Astrocyte of the spinal cord (primary cell): Measurements from ENCODE around the gene AGAP1.

Experiments
- DNase-seq: peaks from one replicate; pipeline ENCODE4 v3.0.0; 2011; ENCODE audit warnings: low read depth, low spot score
- H3K4me3 ChIP-seq: 2 replicates; pipeline ENCODE4 v1.5.1; 2011; ENCODE audit warnings: low read depth, mild to moderate bottlenecking, low read length, moderate library complexity
- in situ Hi-C: cut with HindIII; loops from 2 replicates; pipeline ENCODE4 v1.10.0; 2017; ENCODE audit warnings: low sequenced_read_pairs
- TF ChIP-seq, protein P1 (sequence below): IDR thresholded peaks from 2 replicates; pipeline ENCODE4 v1.5.1; 2012; ENCODE audit warnings: low read depth, mild to moderate bottlenecking, low read length, inconsistent platforms

Gene AGAP1

DNA sequence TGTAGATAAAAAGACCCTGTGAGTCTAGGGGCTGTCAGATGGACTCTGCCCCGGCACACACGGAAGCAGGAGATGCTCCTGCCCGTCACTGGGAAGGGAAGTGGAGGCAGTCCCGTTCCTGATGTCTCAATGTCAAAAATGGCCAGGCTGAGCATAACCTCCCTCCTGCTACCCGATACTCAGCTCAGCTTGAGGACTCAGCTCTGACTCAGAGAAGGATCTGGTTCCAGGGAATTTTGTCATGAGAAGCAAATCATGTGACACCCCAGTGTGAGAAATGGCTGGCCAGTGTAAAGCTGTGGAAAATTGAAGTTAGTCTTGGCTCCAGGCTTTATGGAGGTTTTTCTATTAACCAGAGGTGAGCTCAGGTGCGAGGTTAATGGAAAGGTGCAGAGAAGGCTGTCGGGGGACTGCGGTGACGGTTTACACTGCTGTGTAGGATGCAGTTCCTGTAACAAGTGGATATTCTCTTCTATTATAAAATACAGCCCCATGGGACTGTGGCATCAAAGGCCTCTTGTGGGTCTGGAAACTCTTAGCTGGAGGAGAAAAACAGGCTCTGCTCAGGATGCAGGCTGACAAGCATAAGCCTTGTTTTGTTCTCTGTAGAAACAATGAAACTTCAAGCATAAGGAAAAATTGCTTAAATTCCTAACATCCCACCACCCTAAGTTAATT, 24.7 kb upstream of the AGAP1 start:
- DNase-seq: peak; percentile 83
- TF ChIP-seq, protein P1, sequence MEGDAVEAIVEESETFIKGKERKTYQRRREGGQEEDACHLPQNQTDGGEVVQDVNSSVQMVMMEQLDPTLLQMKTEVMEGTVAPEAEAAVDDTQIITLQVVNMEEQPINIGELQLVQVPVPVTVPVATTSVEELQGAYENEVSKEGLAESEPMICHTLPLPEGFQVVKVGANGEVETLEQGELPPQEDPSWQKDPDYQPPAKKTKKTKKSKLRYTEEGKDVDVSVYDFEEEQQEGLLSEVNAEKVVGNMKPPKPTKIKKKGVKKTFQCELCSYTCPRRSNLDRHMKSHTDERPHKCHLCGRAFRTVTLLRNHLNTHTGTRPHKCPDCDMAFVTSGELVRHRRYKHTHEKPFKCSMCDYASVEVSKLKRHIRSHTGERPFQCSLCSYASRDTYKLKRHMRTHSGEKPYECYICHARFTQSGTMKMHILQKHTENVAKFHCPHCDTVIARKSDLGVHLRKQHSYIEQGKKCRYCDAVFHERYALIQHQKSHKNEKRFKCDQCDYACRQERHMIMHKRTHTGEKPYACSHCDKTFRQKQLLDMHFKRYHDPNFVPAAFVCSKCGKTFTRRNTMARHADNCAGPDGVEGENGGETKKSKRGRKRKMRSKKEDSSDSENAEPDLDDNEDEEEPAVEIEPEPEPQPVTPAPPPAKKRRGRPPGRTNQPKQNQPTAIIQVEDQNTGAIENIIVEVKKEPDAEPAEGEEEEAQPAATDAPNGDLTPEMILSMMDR: no peak
- in situ Hi-C loops: no loop called here
- no peak overlapping the region for H3K4me3 ChIP-seq

DNA sequence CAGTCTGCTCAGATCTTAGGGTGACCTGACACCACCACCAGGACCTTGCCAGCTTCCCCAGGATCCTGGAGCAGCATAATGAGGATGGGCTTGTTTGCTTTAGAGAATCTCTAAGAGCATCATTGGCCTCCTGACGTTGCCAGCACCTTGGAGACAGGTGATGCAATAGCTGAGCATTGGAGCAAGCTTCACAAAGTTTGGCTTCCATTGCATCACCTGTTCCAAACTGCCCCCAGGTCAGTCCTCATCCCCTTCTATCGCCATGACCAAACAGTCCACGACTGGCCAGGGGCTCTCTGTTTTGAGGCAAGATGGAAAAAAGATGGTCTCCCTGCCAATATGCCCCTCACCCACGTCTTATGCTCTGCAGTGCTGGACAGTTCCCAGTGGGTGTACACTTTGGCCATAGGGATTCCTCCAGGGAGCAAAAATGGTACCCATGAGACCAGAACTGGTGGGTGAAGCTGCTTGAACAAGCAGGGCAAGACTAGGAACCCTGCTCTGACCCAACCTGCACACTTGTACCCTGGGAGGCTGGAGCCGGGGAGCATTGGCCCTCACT, 22.6 kb upstream of the AGAP1 start:
- H3K4me3 ChIP-seq: no peak overlapping the region
- in situ Hi-C loops: no loop called here
- TF ChIP-seq, protein P1: no peak
- DNase-seq: no peak

DNA sequence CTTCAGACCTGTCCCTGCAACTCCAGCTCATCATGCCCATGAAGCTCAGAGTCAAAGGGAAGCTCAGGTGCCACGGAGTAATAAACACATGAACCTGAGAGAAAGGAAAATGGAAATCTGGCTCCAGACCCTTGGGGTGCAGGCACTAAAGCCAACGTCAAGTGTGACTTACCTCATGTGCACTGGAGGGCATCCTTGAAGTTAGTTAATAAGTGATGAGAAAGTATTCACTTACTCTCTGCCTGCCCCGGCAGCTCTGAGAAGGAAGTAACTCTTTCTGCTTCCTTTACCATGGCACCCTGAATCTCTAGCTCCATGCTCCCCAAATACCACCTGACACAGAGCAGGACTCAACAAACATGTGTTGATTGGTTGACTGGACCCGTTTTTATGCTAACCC, 21.4 kb upstream of the AGAP1 start:
- TF ChIP-seq, protein P1: no peak
- H3K4me3 ChIP-seq: no peak overlapping the region
- in situ Hi-C loops: no loop called here
- no peak for DNase-seq

DNA sequence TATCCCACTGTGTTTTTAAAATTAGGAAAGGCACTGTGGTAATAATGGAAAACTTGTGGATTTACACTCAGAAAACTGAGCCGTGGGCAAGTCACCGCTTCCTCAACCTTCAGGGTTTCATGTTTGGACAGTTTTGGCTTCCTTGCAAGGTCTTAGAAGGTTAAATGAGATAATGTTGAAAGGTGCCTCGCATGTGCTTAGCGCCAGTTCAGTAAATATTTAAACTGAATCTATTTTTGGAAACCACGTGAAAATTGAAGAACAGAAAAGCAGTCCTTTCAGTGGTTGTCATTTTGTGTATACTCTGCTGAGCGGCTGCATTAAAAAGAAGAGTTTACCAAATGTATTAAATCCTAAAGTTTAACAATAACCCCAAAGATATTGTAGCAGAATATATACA, 15.2 kb upstream of the AGAP1 start:
- no peak overlapping the region for H3K4me3 ChIP-seq
- in situ Hi-C loops: no loop called here
- TF ChIP-seq, protein P1: no peak
- DNase-seq: no peak

DNA sequence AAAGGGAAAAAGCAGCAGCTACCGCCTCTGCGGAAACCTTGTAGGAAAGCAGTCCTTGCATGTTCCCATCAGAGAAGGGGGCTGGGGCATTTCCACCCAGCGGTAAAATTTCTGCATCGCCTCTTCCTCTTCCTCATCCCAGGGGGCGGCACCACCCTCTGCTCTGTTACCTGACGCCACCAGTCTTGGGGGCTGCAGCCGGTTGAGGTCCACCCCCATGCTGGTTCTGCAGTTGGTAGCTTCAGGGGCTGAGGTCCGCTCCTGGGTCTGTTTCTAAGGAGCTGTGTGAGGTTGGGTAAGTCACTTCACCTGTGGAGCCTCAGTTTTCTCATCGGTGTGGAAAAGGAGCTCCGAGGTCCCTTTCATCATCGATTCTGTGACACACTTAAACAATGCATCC, 14.2 kb upstream of the AGAP1 start:
- in situ Hi-C loops: no loop called here
- H3K4me3 ChIP-seq: no peak overlapping the region
- DNase-seq: no peak
- TF ChIP-seq, protein P1: no peak

DNA sequence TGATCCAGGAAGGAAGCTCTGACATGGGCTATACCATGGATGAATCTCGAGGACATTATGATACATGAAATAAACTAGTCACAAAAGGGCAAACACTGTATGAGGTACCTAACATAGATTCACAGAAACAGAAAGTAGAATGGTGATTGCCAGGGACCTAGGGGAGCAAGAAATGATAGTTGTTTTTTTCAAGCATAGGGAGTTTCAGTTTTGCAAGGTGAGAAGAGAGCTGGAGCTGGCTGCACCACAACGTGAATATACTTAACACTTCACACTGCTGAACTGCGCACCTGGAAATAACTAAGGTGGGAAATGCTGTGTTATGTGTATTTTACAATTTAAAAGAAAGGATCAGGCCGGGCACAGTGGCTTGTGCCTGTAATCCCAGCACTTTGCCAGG, 13.2 kb upstream of the AGAP1 start:
- no peak overlapping the region for H3K4me3 ChIP-seq
- TF ChIP-seq, protein P1: no peak
- no peak for DNase-seq
- in situ Hi-C loops: no loop called here

DNA sequence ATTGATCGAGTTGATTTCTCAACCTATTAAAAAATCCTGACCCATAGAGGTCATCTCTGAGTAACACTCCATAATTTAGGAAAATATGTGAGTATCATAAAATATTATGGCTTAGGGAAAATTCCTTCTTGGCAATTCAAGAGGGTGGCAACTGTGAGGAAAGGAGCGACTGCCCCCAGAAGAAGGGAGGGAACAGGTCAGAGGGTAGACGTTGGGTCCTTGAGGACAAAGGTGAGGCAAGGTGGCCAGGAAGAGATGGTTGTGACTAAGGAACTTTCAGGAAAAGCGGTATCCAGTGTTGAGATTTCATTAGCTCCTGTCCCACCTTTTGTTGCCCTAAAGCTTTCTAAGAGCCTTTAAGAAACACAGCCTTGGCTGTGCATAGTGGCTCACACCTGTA, 10.5 kb upstream of the AGAP1 start:
- TF ChIP-seq, protein P1: no peak
- DNase-seq: no peak
- in situ Hi-C loops: no loop called here
- no peak overlapping the region for H3K4me3 ChIP-seq
